ENCODE data around the gene DDX31. TPM values are rescaled to one million over a fixed set of nuclear protein-coding genes. Genes with fewer than 3 reads are reported as not detected.

The DDX31 gene
- total RNA-seq, 2 donors from 2014 or later: 8.6 to 15.6 TPM

GRCh38 chr9:132606066-132606465, 63.7 kb downstream of the DDX31 start:
- H3K9me3 ChIP-seq: no peaks in the 10 kb centered on the region
- DNase-seq (no peak), ATAC-seq (no peak)
- H3K4me3 ChIP-seq: no peak overlapping the region
- H3K27me3 ChIP-seq: no peaks in the 10 kb centered on the region
- intact Hi-C loops (cut with DNase I): no loop called here
- no peak for TF ChIP-seq POLR2A (IDR thresholded peaks at IDR 0.05)
- no peak for TF ChIP-seq CTCF (IDR thresholded peaks at IDR 0.05)
- WGBS, 2 donors: 70 to 72% methylated on average over 6 of the region's 6 CpGs
- no peaks in the 10 kb centered on the region for H3K4me1 ChIP-seq
- peaks cover 0 to 4% of the 10 kb centered on the region in 2 donors for H3K36me3 ChIP-seq (replicated peaks in 1 of 2; ENCODE audit: insufficient read depth in 1 of 2, low read depth in 2 of 2)
- no peak overlapping the region for H3K27ac ChIP-seq

DNA sequence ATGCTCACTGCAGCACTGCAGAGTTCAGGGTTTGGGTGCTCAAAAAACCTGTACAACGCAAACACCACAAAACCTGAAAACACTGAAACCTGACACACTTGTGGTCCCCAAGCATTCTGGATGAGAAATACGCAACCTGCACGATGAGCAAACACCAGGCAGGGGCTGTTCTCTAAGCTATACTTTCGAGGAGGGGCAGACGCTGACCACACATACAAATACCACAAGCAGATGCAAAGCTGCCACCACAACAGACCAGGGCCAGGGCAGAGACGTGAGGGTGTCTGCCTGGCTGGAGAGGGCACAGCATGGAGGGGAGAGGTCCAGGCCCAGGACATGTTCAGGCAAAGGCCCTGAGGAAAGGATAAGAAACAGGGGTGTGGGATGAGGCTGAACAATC, 64.4 kb downstream of the DDX31 start:
- intact Hi-C loops (cut with DNase I): no loop called here
- TF ChIP-seq CTCF (IDR thresholded peaks at IDR 0.05) (no peak), POLR2A (IDR thresholded peaks at IDR 0.05) (no peak)
- DNase-seq (no peak), ATAC-seq (no peak)
- Histone ChIP-seq H3K27ac (no peak overlapping the region), H3K4me3 (no peak overlapping the region), H3K4me1 (no peaks in the 10 kb centered on the region), H3K27me3 (no peaks in the 10 kb centered on the region), H3K36me3 (replicated peaks in 1 of 2; ENCODE audit: insufficient read depth in 1 of 2, low read depth in 2 of 2) (no peaks in the 10 kb centered on the region), H3K9me3 (no peaks in the 10 kb centered on the region)
- WGBS, 2 donors: 89 to 90% methylated on average over 6 of the region's 6 CpGs

GRCh38 chr9:132602207-132602606, 67.6 kb downstream of the DDX31 start:
- DNase-seq: no peak
- H3K9me3 ChIP-seq: no peaks in the 10 kb centered on the region
- H3K36me3 ChIP-seq (replicated peaks in 1 of 2; ENCODE audit: insufficient read depth in 1 of 2, low read depth in 2 of 2): no peaks in the 10 kb centered on the region
- intact Hi-C loops (cut with DNase I): no loop called here
- ATAC-seq: no peak
- WGBS, 2 donors: 89 to 90% methylated on average over 3 of the region's 3 CpGs
- TF ChIP-seq POLR2A (IDR thresholded peaks at IDR 0.05): no peak
- no peak for TF ChIP-seq CTCF (IDR thresholded peaks at IDR 0.05)
- no peaks in the 10 kb centered on the region for H3K4me1 ChIP-seq
- H3K27me3 ChIP-seq: no peaks in the 10 kb centered on the region
- no peak overlapping the region for H3K27ac ChIP-seq
- no peak overlapping the region for H3K4me3 ChIP-seq

- Histone ChIP-seq H3K36me3 (replicated peaks in 1 of 2; ENCODE audit: insufficient read depth in 1 of 2, low read depth in 2 of 2) (peaks cover 0 to 4% of the 10 kb centered on the region in 2 donors), H3K4me3 (no peak overlapping the region), H3K27me3 (no peaks in the 10 kb centered on the region), H3K4me1 (no peaks in the 10 kb centered on the region), H3K9me3 (no peaks in the 10 kb centered on the region), H3K27ac (no peak overlapping the region)
- DNase-seq (no peak), ATAC-seq (no peak)
- intact Hi-C loops (cut with DNase I): no loop called here
- TF ChIP-seq POLR2A (IDR thresholded peaks at IDR 0.05): no peak
- TF ChIP-seq CTCF (IDR thresholded peaks at IDR 0.05): no peak
- 78 to 82% methylated on average over 12 of the region's 12 CpGs for WGBS, 2 donors
Measured at GRCh38 chr9:132600326-132600984, 69.3 kb downstream of the DDX31 start.

Data from body of pancreas (tissue), 4 donors.